KMS-11 (cell line): ENCODE data around the gene MDM1.

Experiments
- H2AFZ ChIP-seq: fragments of 200-600 bp; sonication (generic); 2 replicates; pipeline ENCODE4 v1.6.1; 2016; ENCODE audit warnings: antibody characterized with exemption, mixed run types, low read depth
- H3K27ac ChIP-seq: fragments of 200-600 bp; sonication (generic); 2 replicates; pipeline ENCODE4 v1.6.1; 2016; ENCODE audit warnings: mild to moderate bottlenecking, mixed run types
- H3K27me3 ChIP-seq: fragments of 200-600 bp; sonication (generic); 2 replicates; pipeline ENCODE4 v1.6.1; 2017; ENCODE audit warnings: mild to moderate bottlenecking, low read depth, mixed run types, moderate library complexity; ENCODE audit not compliant: insufficient read depth
- H3K36me3 ChIP-seq: fragments of 200-600 bp; sonication (generic); 2 replicates; pipeline ENCODE4 v1.6.1; 2017; ENCODE audit warnings: mild to moderate bottlenecking, mixed run types; ENCODE audit not compliant: insufficient read depth
- H3K4me1 ChIP-seq: fragments of 200-600 bp; sonication (generic); 2 replicates; pipeline ENCODE4 v1.6.1; 2016; ENCODE audit warnings: mild to moderate bottlenecking, low read depth, mixed run types; ENCODE audit not compliant: poor library complexity, severe bottlenecking
- H3K4me2 ChIP-seq: fragments of 200-600 bp; sonication (generic); 2 replicates; pipeline ENCODE4 v1.7.0; 2016; ENCODE audit warnings: mild to moderate bottlenecking, mixed run types
- H3K4me3 ChIP-seq: fragments of 200-600 bp; sonication (generic); IDR thresholded peaks from 2 replicates; pipeline ENCODE4 v1.6.1; 2017; ENCODE audit warnings: low read depth, low read length, mixed read lengths; ENCODE audit not compliant: insufficient read depth
- H3K79me2 ChIP-seq: fragments of 200-600 bp; sonication (generic); 2 replicates; pipeline ENCODE4 v1.6.1; 2016; ENCODE audit warnings: low read depth, mixed run types; ENCODE audit not compliant: insufficient read depth
- H3K9ac ChIP-seq: fragments of 200-600 bp; sonication (generic); 2 replicates; pipeline ENCODE4 v1.6.1; 2016; ENCODE audit warnings: mild to moderate bottlenecking, mixed run types
- H4K20me1 ChIP-seq: fragments of 200-600 bp; sonication (generic); 2 replicates; pipeline ENCODE4 v1.6.1; 2016; ENCODE audit warnings: mild to moderate bottlenecking, mixed run types; ENCODE audit not compliant: insufficient read depth
- CTCF ChIP-seq: fragments of 200-600 bp; sonication (generic); conservative IDR thresholded peaks from 2 replicates; pipeline ENCODE4 v1.6.1; 2017; ENCODE audit warnings: low read depth, mild to moderate bottlenecking, antibody characterized with exemption, low read length, moderate library complexity, mixed read lengths

The MDM1 gene

GRCh38 chr12:68305278-68305677, 26.9 kb downstream of the MDM1 start:
- H3K4me3 ChIP-seq, result no peak overlapping the region
- TF ChIP-seq CTCF, result no peak
- no peaks in the 10 kb centered on the region for H3K4me1 ChIP-seq
- no peak overlapping the region for H3K9ac ChIP-seq
- H2AFZ ChIP-seq, result no peak overlapping the region
- H3K79me2 ChIP-seq, result no peaks in the 10 kb centered on the region
- no peaks in the 10 kb centered on the region for H3K27me3 ChIP-seq
- no peak overlapping the region for H3K27ac ChIP-seq
- peaks cover 4% of the 10 kb centered on the region; the same call in 1 of the 2 replicates for H3K36me3 ChIP-seq
- no peaks in the 10 kb centered on the region for H4K20me1 ChIP-seq
- H3K4me2 ChIP-seq, result no peak overlapping the region

GRCh38 chr12:68304626-68305025, 27.5 kb downstream of the MDM1 start:
- H3K4me3 ChIP-seq, result no peak overlapping the region

DNA sequence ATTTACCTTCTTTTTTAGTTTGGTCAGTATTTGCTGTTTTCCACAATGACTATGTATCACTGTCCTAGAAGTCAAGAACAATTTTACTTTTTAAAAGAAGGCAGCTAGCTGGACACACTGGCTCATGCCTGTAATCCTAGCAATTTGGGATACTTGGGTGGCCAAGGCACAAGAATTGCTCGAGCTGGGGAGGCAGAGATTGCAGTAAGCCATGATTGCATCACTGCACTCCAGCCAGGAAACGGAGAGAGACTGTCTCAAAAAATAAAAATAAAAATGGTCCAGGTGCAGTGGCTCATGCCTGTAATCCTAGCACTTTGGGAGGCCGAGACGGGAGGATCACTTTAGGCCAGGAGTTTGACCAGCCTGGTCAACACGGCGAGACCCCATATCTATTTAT, 28.3 kb downstream of the MDM1 start:
- Histone ChIP-seq H3K79me2 (no peaks in the 10 kb centered on the region), H3K27ac (no peak overlapping the region), H3K4me2 (no peak overlapping the region), H3K9ac (no peak overlapping the region), H4K20me1 (no peaks in the 10 kb centered on the region), H3K4me3 (no peak overlapping the region), H3K4me1 (no peaks in the 10 kb centered on the region), H3K27me3 (no peaks in the 10 kb centered on the region), H3K36me3 (no peaks in the 10 kb centered on the region), H2AFZ (no peak overlapping the region)
- TF ChIP-seq CTCF, result no peak

More at GRCh38 chr12:68304626-68305025, 27.5 kb downstream of the MDM1 start:
- Histone ChIP-seq H3K9ac (no peak overlapping the region), H3K4me1 (no peaks in the 10 kb centered on the region), H3K79me2 (no peaks in the 10 kb centered on the region), H3K27me3 (no peaks in the 10 kb centered on the region), H3K27ac (no peak overlapping the region), H3K4me2 (no peak overlapping the region), H4K20me1 (no peaks in the 10 kb centered on the region), H2AFZ (no peak overlapping the region), H3K36me3 (no peaks in the 10 kb centered on the region)
- TF ChIP-seq CTCF, result no peak

- Histone ChIP-seq H3K79me2 (no peaks in the 10 kb centered on the region), H3K36me3 (no peaks in the 10 kb centered on the region), H3K27ac (no peak overlapping the region), H3K4me1 (no peaks in the 10 kb centered on the region), H3K4me3 (no peak overlapping the region), H3K9ac (no peak overlapping the region), H4K20me1 (no peaks in the 10 kb centered on the region), H3K4me2 (no peak overlapping the region), H3K27me3 (no peaks in the 10 kb centered on the region), H2AFZ (no peak overlapping the region)
- no peak for TF ChIP-seq CTCF
These were observed 34.2 kb downstream of the MDM1 start for GRCh38 chr12:68297929-68298328.

GRCh38 chr12:68294251-68294650, 37.9 kb downstream of the MDM1 start:
- no peak overlapping the region for H3K4me2 ChIP-seq
- H3K27ac ChIP-seq, result no peak overlapping the region
- H3K36me3 ChIP-seq, result no peaks in the 10 kb centered on the region
- no peaks in the 10 kb centered on the region for H4K20me1 ChIP-seq
- H3K4me1 ChIP-seq, result peaks cover 12% of the 10 kb centered on the region
- no peak overlapping the region for H3K4me3 ChIP-seq
- TF ChIP-seq CTCF, result no peak
- H2AFZ ChIP-seq, result no peak overlapping the region
- H3K27me3 ChIP-seq, result no peaks in the 10 kb centered on the region
- H3K9ac ChIP-seq, result no peak overlapping the region
- no peaks in the 10 kb centered on the region for H3K79me2 ChIP-seq
